ENCODE data around the gene TRPV2. TPM values are rescaled to one million over a fixed set of nuclear protein-coding genes. Genes with fewer than 3 reads are reported as not detected.

TRPV2 gene
- total and polyA plus RNA-seq, 4 donors: 12.6 to 105 (median 45.7) TPM

DNA sequence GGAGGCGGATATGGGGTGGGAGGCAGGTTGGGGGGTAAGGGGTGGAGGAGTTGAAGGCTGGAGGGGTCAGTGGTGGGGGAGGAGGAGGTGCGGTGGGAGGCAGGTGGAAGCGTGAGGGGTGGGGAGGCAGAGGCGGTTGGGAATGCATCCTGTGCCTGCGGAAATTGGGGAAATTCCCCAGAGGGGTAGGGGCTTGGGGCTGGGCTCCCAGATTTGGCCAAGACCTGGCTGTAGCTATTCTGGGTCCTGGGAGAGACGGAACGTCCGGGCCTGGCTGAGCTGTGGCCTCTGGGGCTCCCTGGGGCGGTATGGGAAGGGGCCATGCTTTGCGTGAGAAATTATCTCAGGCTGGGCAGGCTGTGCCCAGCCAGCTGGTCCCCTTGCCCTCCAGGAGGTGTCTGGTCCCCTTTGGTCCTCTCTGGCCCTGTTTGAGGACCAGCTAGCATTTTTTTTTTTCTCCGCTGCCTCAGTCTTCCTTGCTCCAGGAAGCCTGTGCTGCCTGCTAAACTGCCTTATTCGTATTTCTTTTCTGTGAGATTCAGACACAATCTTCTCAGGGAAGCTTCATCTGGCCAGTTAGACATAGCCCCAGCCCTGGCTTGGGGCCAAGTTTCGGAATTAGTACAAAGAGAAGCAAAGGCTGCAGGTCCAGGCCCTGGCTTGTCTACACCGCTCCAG, 7.3 kb upstream of the TRPV2 start:
- Histone ChIP-seq H3K9me3 (ENCODE audit: control insufficient read depth in 4 of 4, insufficient read depth in 3 of 4, low read length in 3 of 4) (no peaks in the 10 kb centered on the region), H3K4me3 (no peak overlapping the region), H3K27me3 (ENCODE audit: control insufficient read depth in 3 of 3, insufficient read depth in 3 of 3, low read length in 2 of 3) (no peaks in the 10 kb centered on the region), H3K27ac (ENCODE audit: low read depth in 1 of 2, low read length in 1 of 2) (peak overlapping the region in 1 of 2 donors; percentile 85), H3K4me1 (ENCODE audit: control insufficient read depth in 5 of 5, insufficient read depth in 5 of 5, low read length in 5 of 5) (peaks cover 0 to 9% (median 0%) of the 10 kb centered on the region in 5 donors), H3K9ac (ENCODE audit: insufficient read depth in 1 of 2, low read length in 2 of 2) (no peak overlapping the region), H3K36me3 (ENCODE audit: control insufficient read depth in 4 of 4, insufficient read depth in 4 of 4, low read length in 4 of 4) (no peaks in the 10 kb centered on the region)
- peak; percentile 59 to 80 (median 77) for DNase-seq
- 25 to 31% methylated on average over 12 to 14 of the region's 14 CpGs for WGBS, 2 donors
- ATAC-seq (ENCODE audit: insufficient read depth, low FRiP score): no peak
- TF ChIP-seq, protein P1, sequence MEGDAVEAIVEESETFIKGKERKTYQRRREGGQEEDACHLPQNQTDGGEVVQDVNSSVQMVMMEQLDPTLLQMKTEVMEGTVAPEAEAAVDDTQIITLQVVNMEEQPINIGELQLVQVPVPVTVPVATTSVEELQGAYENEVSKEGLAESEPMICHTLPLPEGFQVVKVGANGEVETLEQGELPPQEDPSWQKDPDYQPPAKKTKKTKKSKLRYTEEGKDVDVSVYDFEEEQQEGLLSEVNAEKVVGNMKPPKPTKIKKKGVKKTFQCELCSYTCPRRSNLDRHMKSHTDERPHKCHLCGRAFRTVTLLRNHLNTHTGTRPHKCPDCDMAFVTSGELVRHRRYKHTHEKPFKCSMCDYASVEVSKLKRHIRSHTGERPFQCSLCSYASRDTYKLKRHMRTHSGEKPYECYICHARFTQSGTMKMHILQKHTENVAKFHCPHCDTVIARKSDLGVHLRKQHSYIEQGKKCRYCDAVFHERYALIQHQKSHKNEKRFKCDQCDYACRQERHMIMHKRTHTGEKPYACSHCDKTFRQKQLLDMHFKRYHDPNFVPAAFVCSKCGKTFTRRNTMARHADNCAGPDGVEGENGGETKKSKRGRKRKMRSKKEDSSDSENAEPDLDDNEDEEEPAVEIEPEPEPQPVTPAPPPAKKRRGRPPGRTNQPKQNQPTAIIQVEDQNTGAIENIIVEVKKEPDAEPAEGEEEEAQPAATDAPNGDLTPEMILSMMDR (IDR thresholded peaks at IDR 0.05; ENCODE audit: control extremely low read depth, extremely low read depth): no peak

DNA sequence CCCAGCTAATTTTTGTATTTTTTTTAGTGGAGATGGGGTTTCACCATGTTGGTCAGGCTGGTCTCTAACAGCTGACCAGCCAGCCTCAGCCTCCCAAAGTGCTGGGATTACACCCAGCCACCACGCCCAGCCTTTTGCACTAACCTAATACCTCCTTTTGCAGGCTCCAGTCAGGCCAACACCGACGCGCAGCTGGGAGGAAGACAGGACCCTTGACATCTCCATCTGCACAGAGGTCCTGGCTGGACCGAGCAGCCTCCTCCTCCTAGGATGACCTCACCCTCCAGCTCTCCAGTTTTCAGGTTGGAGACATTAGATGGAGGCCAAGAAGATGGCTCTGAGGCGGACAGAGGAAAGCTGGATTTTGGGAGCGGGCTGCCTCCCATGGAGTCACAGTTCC, 2.0 kb downstream of the TRPV2 start:
- DNase-seq (no peak), ATAC-seq (ENCODE audit: insufficient read depth, low FRiP score) (no peak)
- Histone ChIP-seq H3K36me3 (ENCODE audit: control insufficient read depth in 4 of 4, insufficient read depth in 4 of 4, low read length in 4 of 4) (peaks cover 0 to 18% (median 0%) of the 10 kb centered on the region in 4 donors), H3K4me1 (ENCODE audit: control insufficient read depth in 5 of 5, insufficient read depth in 5 of 5, low read length in 5 of 5) (peaks cover 0 to 25% (median 6%) of the 10 kb centered on the region in 5 donors), H3K27me3 (ENCODE audit: control insufficient read depth in 3 of 3, insufficient read depth in 3 of 3, low read length in 2 of 3) (no peaks in the 10 kb centered on the region), H3K4me3 (no peak overlapping the region), H3K27ac (ENCODE audit: low read depth in 1 of 2, low read length in 1 of 2) (peak overlapping the region in 1 of 2 donors; percentile 93), H3K9ac (ENCODE audit: insufficient read depth in 1 of 2, low read length in 2 of 2) (no peak overlapping the region), H3K9me3 (ENCODE audit: control insufficient read depth in 4 of 4, insufficient read depth in 3 of 4, low read length in 3 of 4) (no peaks in the 10 kb centered on the region)
- WGBS, 2 donors: 91 to 97% methylated on average over 7 of the region's 7 CpGs
- TF ChIP-seq, protein P1 (IDR thresholded peaks at IDR 0.05; ENCODE audit: control extremely low read depth, extremely low read depth): no peak

DNA sequence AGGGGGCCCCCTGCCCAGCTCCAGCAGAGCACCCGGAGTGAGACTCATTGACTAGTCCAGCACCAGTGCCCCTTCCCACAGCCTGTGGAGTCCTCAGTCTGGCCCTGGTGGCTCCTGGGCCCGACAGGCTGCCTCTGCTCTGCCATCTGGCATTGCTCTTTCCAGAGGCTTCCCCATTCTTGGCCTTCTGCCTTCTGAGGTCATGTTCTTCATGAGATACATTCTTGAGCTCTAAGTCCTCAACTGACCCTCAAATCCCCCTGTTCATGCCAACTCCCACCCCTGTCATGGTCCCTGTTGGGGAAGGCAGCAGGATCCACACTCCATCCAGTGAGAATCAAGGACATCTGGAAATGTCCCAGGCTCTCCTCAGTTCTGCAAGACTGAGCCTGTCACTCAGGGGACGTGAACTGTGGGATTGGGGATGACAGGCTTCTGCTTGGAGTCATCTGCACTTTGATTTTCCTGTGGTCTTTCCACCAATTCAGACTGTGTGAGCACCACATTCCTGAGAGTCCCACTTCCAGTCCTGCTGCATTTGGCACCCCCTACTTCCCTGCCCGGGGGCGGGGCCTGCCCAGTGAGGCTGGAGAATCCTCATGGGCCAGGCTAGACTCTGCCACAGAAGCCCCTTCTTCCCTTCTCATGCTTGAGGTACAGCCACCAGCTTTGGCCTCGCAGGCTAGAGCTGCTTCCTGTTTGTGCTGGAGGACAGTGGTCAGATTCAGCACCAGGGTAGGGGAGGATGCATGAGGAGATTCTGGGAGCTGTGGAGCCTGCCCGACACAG, 2.7 kb downstream of the TRPV2 start:
- TF ChIP-seq, protein P1 (IDR thresholded peaks at IDR 0.05; ENCODE audit: control extremely low read depth, extremely low read depth): no peak
- 71 to 86% methylated on average over 7 of the region's 7 CpGs for WGBS, 2 donors
- Histone ChIP-seq H3K9me3 (ENCODE audit: control insufficient read depth in 4 of 4, insufficient read depth in 3 of 4, low read length in 3 of 4) (no peaks in the 10 kb centered on the region), H3K9ac (ENCODE audit: insufficient read depth in 1 of 2, low read length in 2 of 2) (no peak overlapping the region), H3K27ac (ENCODE audit: low read depth in 1 of 2, low read length in 1 of 2) (peak overlapping the region; percentile 27 to 93), H3K36me3 (ENCODE audit: control insufficient read depth in 4 of 4, insufficient read depth in 4 of 4, low read length in 4 of 4) (peaks cover 0 to 25% (median 0%) of the 10 kb centered on the region in 4 donors), H3K4me3 (no peak overlapping the region), H3K27me3 (ENCODE audit: control insufficient read depth in 3 of 3, insufficient read depth in 3 of 3, low read length in 2 of 3) (no peaks in the 10 kb centered on the region), H3K4me1 (ENCODE audit: control insufficient read depth in 5 of 5, insufficient read depth in 5 of 5, low read length in 5 of 5) (peaks cover 0 to 25% (median 6%) of the 10 kb centered on the region in 5 donors)
- ATAC-seq (ENCODE audit: insufficient read depth, low FRiP score) (no peak), DNase-seq (no peak)
